Vagina (tissue), 2 donors: ENCODE results near the gene RBBP8. TPM values are rescaled to one million over a fixed set of nuclear protein-coding genes. Genes with fewer than 3 reads are reported as not detected.

Experiments
- DNase-seq, 2 donors: peaks; one replicate each; pipeline ENCODE4 v3.0.0-alpha.2; 2017; ENCODE audit errors: extremely low spot score in 2 of 2
- H3K27ac ChIP-seq: fragments of 200-600 bp; sonication (generic); one replicate; pipeline ENCODE4 v1.5.1; 2019
- H3K27me3 ChIP-seq: fragments of 200-600 bp; sonication (generic); one replicate; pipeline ENCODE4 v1.5.1; 2019
- H3K36me3 ChIP-seq, 2 donors: fragments of 200-600 bp; sonication (generic); one replicate each; pipeline ENCODE4 v1.5.1; 2017 to 2019
- H3K4me1 ChIP-seq: fragments of 200-600 bp; sonication (generic); one replicate; pipeline ENCODE4 v1.5.1; 2019
- H3K4me3 ChIP-seq, 2 donors: fragments of 200-600 bp; sonication (generic); 1 replicate in 1 of 2; 2 replicates in 1 of 2; pipeline ENCODE4 v1.5.1; 2016 to 2019
- H3K9me3 ChIP-seq: fragments of 200-600 bp; sonication (generic); one replicate; pipeline ENCODE4 v1.5.1; 2019
- POLR2A ChIP-seq, 2 donors: fragments of 450-650 bp; IDR thresholded peaks; one replicate each; pipeline ENCODE4 v1.6.1; 2017; ENCODE audit warnings: antibody characterized with exemption in 2 of 2, mild to moderate bottlenecking in 2 of 2, moderate library complexity in 2 of 2
- POLR2AphosphoS5 ChIP-seq, 2 donors: sonication (generic); formaldehyde crosslinking; IDR thresholded peaks; one replicate each; pipeline ENCODE4 v1.9.0; 2017; ENCODE audit warnings: antibody characterized with exemption in 2 of 2, mild to moderate bottlenecking in 2 of 2, low read depth in 1 of 2; ENCODE audit not compliant: insufficient read depth in 1 of 2
- intact Hi-C: fragments of 100-400 bp; cut with DNase I; formaldehyde crosslinking; loops from one replicate; pipeline ENCODE4 v1.15.1; 2023
- total RNA-seq: library from RNA; depleted of rRNA; stranded (reverse); fragments of >200 nt; gene quantifications from one replicate; pipeline ENCODE4 v1.2.3, GENCODE V29; 2016
- TF ChIP-seq, protein P1 (sequence below), 3 experiments: fragments of 450-650 bp in 2 of 3; fragments of 200-600 bp in 1 of 3; sonication (generic) in 1 of 3; IDR thresholded peaks; one replicate each; pipeline ENCODE4 v1.5.1; 2017 to 2019; ENCODE audit warnings: antibody characterized with exemption in 3 of 3, mild to moderate bottlenecking in 2 of 3, moderate library complexity in 2 of 3

Gene RBBP8
- total RNA-seq, 1 donor from 2014 or later, result 28.2 TPM

DNA sequence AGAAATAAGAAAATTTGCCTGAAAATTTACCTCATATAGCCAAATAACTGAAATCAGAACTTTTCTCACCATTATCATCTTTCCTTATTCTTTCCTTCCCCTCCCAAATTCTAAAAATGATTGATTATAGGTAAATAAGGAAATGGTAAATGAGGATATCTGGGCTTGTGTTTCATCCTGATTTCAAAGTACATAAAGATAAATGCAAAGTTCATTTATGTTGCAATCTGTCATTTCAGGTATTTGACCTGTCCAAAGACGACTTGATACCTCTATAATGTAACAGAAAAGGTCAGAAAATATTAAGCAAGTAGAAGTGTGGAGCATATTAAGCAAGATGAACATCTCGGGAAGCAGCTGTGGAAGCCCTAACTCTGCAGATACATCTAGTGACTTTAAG is 3.4 kb downstream of the RBBP8 start:
- no peaks in the 10 kb centered on the region for H3K27me3 ChIP-seq
- peaks cover 10% of the 10 kb centered on the region for H3K4me1 ChIP-seq
- no peaks in the 10 kb centered on the region for H3K9me3 ChIP-seq
- H3K4me3 ChIP-seq, result no peak overlapping the region
- intact Hi-C loops, result no loop called here
- no peak for DNase-seq
- H3K36me3 ChIP-seq, result peaks cover 0 to 7% of the 10 kb centered on the region in 2 donors
- no peak overlapping the region for H3K27ac ChIP-seq
- no peak for TF ChIP-seq POLR2A (IDR thresholded peaks at IDR 0.05)

DNA sequence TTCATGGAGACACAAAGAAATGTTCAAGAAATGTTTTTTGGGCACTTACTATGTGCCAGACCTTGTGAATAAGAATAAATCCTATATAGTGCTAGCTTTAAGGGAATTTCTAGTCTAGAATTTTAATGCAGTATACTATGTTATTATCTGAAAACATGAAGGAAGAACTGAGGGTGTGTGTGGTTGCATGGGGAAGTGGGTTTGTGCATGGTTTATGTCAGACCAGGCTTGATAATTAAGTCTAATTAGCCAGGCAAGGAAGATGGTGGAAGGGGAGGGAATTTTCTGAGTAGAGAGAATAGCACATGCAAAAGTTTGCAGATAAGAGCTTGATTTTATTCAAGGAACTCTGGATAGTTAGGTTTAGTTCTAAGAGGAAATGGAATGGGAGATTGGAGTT is 6.5 kb downstream of the RBBP8 start:
- Histone ChIP-seq H3K4me1 (peaks cover 10% of the 10 kb centered on the region), H3K4me3 (no peak overlapping the region), H3K9me3 (no peaks in the 10 kb centered on the region), H3K36me3 (peaks cover 0 to 7% of the 10 kb centered on the region in 2 donors), H3K27ac (no peak overlapping the region), H3K27me3 (no peaks in the 10 kb centered on the region)
- no peak for DNase-seq
- TF ChIP-seq POLR2AphosphoS5 (IDR thresholded peaks at IDR 0.05; ENCODE audit: insufficient read depth in 1 of 2, low read depth in 1 of 2), result no peak
- TF ChIP-seq, protein P1, sequence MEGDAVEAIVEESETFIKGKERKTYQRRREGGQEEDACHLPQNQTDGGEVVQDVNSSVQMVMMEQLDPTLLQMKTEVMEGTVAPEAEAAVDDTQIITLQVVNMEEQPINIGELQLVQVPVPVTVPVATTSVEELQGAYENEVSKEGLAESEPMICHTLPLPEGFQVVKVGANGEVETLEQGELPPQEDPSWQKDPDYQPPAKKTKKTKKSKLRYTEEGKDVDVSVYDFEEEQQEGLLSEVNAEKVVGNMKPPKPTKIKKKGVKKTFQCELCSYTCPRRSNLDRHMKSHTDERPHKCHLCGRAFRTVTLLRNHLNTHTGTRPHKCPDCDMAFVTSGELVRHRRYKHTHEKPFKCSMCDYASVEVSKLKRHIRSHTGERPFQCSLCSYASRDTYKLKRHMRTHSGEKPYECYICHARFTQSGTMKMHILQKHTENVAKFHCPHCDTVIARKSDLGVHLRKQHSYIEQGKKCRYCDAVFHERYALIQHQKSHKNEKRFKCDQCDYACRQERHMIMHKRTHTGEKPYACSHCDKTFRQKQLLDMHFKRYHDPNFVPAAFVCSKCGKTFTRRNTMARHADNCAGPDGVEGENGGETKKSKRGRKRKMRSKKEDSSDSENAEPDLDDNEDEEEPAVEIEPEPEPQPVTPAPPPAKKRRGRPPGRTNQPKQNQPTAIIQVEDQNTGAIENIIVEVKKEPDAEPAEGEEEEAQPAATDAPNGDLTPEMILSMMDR (IDR thresholded peaks at IDR 0.05), result no peak
- no peak for TF ChIP-seq POLR2A (IDR thresholded peaks at IDR 0.05)
- intact Hi-C loops, result no loop called here

DNA sequence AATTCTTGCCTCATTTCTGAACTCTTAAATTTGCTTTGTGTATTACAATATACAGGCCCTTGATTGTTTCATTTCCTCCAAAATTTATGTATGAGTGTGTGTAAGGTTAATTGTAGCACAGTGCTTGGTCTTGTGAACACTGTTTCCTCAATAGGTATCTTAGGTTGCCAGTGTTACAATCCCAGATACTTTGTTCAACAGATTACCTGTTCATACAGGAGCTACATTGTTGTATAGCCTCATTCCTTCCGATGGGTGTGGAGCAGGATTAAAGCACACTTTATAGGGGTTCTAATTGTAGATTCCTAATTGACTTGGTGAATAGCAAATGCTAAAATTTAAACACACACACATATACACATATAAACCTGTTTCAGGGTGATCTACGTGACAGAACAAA is 10.7 kb downstream of the RBBP8 start:
- Histone ChIP-seq H3K4me3 (no peak overlapping the region), H3K9me3 (no peaks in the 10 kb centered on the region), H3K27ac (no peak overlapping the region), H3K4me1 (peaks cover 9% of the 10 kb centered on the region), H3K27me3 (no peaks in the 10 kb centered on the region), H3K36me3 (no peaks in the 10 kb centered on the region)
- no peak for DNase-seq
- TF ChIP-seq, protein P1 (IDR thresholded peaks at IDR 0.05), result no peak
- TF ChIP-seq POLR2AphosphoS5 (IDR thresholded peaks at IDR 0.05; ENCODE audit: insufficient read depth in 1 of 2, low read depth in 1 of 2) (no peak), POLR2A (IDR thresholded peaks at IDR 0.05) (no peak)
- intact Hi-C loops, result no loop called here

DNA sequence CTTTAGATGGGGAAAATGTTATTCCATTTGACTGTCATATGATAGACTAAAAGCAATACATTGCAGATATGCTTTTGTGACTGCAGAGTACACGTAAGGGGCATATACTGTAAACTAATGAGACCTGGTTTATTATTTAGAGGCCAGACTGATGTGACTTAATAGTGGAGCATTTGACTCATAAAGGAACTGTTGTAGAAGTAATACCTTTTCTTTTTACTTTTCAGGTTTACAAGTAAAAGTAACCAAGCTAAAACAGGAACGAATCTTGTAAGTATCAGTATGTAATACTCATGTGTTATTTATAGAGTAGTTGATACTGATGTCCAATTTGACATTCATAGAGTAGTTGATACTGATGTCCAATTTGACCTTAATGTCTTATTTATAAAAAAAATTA is 13.1 kb downstream of the RBBP8 start:
- H3K27ac ChIP-seq, result no peak overlapping the region
- DNase-seq, result no peak
- no peaks in the 10 kb centered on the region for H3K36me3 ChIP-seq
- H3K9me3 ChIP-seq, result no peaks in the 10 kb centered on the region
- H3K4me1 ChIP-seq, result peaks cover 9% of the 10 kb centered on the region
- no peaks in the 10 kb centered on the region for H3K27me3 ChIP-seq
- TF ChIP-seq, protein P1 (IDR thresholded peaks at IDR 0.05), result no peak
- no peak for TF ChIP-seq POLR2A (IDR thresholded peaks at IDR 0.05)
- no peak for TF ChIP-seq POLR2AphosphoS5 (IDR thresholded peaks at IDR 0.05; ENCODE audit: insufficient read depth in 1 of 2, low read depth in 1 of 2)
- intact Hi-C loops, result no loop called here
- no peak overlapping the region for H3K4me3 ChIP-seq

DNA sequence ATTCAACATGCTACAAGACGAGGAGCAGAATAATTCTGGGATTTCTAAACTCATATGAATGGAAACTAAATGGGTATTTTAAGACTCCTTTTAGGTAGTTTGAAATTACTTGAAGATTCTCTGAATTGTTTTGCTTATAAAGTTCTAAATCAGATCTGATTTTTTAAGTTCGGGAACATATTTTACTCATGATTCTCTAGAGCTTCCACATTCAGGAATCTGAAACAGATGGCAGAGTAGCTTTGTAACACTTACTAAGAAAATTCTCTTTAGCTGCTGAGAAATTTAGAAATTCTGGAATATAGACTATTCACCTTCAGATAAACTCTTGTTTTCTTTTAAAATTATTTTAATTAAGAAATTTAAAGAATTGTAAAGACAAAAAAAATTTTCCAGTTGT is 13.7 kb downstream of the RBBP8 start:
- H3K27ac ChIP-seq, result no peak overlapping the region
- TF ChIP-seq POLR2AphosphoS5 (IDR thresholded peaks at IDR 0.05; ENCODE audit: insufficient read depth in 1 of 2, low read depth in 1 of 2) (no peak), POLR2A (IDR thresholded peaks at IDR 0.05) (no peak)
- TF ChIP-seq, protein P1 (IDR thresholded peaks at IDR 0.05), result no peak
- intact Hi-C loops, result no loop called here
- H3K36me3 ChIP-seq, result no peaks in the 10 kb centered on the region
- H3K4me3 ChIP-seq, result no peak overlapping the region
- no peaks in the 10 kb centered on the region for H3K9me3 ChIP-seq
- no peaks in the 10 kb centered on the region for H3K27me3 ChIP-seq
- peaks cover 9% of the 10 kb centered on the region for H3K4me1 ChIP-seq
- no peak for DNase-seq

DNA sequence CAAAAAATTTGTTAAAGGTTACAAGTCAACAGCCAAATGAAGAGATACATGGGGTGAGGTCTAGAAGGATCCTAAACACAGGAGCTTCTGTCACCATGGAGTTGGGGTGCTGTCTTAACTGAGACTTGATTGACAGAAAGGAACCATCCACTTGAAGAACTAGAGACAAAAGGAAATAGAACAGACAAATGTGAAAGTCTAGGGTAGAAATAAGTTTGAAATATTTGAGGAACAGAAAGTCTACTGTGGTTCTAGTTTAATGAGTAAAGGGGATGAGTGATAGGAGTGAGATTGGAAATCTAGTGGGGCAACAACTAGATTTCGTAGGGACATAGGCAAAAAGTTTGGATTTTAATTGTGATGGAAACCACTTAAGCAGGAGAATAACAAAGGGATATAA is 18.7 kb downstream of the RBBP8 start:
- H3K9me3 ChIP-seq, result no peaks in the 10 kb centered on the region
- no peaks in the 10 kb centered on the region for H3K36me3 ChIP-seq
- intact Hi-C loops, result no loop called here
- no peak overlapping the region for H3K4me3 ChIP-seq
- no peaks in the 10 kb centered on the region for H3K27me3 ChIP-seq
- no peaks in the 10 kb centered on the region for H3K4me1 ChIP-seq
- DNase-seq, result no peak
- no peak overlapping the region for H3K27ac ChIP-seq
- TF ChIP-seq POLR2AphosphoS5 (IDR thresholded peaks at IDR 0.05; ENCODE audit: insufficient read depth in 1 of 2, low read depth in 1 of 2), result no peak
- TF ChIP-seq, protein P1 (IDR thresholded peaks at IDR 0.05), result no peak
- TF ChIP-seq POLR2A (IDR thresholded peaks at IDR 0.05), result no peak
